HG03520 (cell line): ENCODE data around the gene TPST1.
"Not testable (repeated sequence)": the region's sequence is repeated elsewhere in the genome, so short reads cannot be mapped to it uniquely, and the experiment has no call there.

Experiments used
- ATAC-seq: cut with Tn5 transposase; IDR thresholded peaks from one replicate; pipeline ENCODE4 v1.9.1; 2021; ENCODE audit warnings: mild to moderate bottlenecking, moderate library complexity; ENCODE audit not compliant: unreplicated experiment

Gene TPST1

GRCh38 chr7:66324985-66325384, 119.9 kb downstream of the TPST1 start:
- not testable (repeated sequence) for ATAC-seq

GRCh38 chr7:66326501-66327215, 121.5 kb downstream of the TPST1 start:
- ATAC-seq, result no peak

DNA sequence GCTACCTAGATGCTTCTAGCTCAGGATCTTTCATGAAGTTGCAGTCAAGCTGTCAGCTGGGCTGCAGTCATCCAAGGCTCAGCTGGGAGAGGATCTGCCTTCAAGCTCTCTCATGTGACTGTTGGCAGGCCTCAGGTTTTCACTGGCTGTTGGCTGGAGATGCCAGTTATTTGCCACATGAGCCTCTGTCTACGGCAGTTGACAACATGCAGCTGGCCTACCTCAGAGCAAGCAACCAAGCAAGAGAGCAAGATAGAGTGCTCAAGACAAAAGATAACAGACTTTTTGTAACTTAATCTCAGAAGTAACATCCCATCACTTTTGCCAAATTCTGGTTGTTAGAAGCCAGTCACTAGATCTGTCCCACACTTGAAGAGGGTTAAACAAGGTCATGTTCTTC, 125.8 kb downstream of the TPST1 start:
- ATAC-seq, result no peak

GRCh38 chr7:66331883-66332282, 126.7 kb downstream of the TPST1 start:
- ATAC-seq, result no peak

DNA sequence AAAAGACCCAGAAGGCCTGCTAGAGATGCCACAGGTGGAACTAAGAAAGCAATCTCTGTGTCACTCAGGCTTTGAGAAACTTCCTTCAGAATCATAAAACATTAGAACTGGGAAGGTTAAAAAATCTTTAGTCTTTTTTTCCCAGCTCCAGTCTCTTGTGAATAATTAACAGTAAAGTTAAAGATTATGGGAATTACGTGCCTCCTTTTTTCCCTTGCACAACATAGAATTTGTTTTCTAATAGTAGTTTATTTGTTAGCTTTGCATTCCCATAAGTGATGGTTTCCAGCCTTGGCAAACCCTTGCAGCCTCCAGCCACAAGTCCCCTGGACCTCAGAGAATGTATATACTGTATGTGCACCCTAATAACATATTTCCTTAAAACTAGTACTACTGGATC, 128.3 kb downstream of the TPST1 start:
- ATAC-seq, result no peak

DNA sequence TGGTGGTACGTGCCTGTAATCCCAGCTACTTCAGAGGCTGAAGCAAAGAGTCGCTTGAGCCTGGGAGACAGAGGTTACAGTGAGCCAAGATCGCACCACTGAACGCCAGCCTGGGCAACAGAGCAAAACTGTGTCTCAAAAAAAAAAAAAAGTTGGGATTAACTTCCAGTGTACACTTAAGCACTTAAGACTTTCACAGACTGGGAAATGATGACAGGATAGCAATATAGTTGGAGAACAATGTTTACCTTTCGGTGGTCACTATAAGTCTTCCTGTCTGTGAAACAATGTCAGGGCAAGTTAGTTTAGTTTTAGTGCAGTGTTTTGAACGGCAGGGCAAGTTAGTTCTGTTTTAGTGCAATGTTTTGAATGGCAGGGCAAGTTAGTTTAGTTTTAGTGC, 130.2 kb downstream of the TPST1 start:
- no peak for ATAC-seq

- ATAC-seq, result no peak
These were observed 131.6 kb downstream of the TPST1 start for GRCh38 chr7:66336760-66337159.

DNA sequence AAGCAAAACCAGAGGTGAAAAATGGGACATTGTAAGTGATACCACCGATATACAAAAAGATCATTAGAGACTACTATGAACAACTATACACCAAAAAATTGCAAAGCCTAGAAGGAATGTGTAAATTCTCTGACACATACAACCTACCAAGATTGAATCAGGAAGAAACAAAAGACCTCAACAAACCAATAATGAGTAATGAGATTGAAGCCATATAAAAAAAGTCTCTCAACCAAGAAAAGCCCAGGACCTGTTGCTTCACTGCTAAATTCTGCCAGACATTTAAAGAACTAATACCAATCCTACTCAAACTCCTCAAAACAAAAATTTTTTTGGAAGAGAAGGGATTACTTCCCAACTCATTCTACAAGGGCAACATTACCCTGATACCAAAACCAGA, 134.0 kb downstream of the TPST1 start:
- no peak for ATAC-seq

DNA sequence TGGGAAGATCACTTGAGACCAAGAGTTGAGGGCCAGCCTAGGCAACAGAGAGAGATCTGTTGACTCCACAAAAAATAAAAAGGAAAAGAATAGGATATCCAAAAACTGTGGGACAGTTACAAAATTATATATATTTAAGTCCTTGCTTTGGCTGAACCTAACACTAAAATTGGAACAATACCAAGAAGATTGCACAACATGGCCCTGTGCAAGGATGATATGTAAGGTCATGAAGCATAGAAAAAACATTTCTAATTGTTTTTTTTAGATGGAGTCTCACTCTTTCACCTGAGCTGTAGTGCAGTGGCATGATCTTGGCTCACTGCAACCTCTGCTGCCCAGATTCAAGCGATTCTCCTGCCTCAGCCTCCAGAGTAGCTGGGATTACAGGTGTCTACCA, 139.0 kb downstream of the TPST1 start:
- ATAC-seq, result no peak

DNA sequence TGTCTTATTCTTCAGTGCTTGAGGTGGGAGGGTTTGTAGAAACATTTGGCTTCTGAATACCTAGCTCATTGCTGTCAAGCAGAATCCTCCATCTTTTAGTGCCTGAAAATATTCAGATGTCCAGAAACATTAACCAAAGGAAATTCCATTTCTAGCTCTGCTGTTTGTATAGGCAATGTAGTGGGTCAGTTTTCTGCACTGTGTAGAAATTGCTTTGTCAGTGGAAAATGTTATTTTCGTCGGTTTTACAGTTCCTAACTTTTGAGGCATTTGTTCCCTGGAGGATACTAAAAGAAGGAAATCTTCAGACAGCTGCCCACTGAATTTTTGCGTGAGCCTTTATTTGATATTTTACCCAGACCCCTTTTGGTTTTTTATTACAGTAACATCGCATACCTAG, 143.4 kb downstream of the TPST1 start:
- ATAC-seq, result no peak

DNA sequence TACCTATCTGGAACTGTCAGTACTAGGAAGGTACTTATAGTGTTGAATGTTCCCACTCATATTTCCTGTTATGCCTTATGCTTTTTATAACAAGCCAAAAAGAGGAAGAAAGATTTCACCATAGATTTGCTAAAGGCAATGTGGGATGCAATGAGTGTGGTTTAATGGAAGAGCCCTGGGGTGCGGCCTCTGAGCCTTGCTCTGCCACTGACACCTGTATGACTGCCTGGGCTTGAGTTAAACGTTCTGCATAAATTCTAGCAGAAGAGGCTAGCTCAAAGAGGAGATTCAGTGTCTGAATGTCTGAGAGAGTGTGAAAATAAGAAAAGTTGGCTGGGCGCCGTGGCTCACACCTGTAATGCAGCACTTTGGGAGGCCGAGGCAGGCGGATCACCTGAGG, 143.8 kb downstream of the TPST1 start:
- ATAC-seq, result no peak

- no peak for ATAC-seq
These were observed 146.9 kb downstream of the TPST1 start for GRCh38 chr7:66352071-66352470.

DNA sequence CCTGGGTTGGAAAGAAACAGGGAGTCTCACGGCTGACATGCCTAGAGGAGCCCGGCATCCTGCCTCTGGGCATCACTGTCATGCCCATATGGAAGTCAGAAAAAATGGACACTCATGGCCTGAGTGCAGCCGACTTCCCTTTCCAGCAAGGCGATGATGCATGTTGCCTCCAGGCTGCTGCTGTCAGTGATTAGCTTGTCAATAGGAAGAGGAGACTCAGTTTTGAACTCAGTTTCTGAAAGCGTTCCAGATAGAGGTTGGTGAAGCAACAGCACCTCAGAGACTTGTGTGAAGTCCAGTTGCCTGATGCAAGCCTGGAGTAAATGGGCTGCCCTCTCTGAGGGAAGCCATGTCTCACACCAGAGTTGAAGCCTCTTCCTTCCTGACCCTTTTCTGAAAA, 148.4 kb downstream of the TPST1 start:
- ATAC-seq, result no peak

DNA sequence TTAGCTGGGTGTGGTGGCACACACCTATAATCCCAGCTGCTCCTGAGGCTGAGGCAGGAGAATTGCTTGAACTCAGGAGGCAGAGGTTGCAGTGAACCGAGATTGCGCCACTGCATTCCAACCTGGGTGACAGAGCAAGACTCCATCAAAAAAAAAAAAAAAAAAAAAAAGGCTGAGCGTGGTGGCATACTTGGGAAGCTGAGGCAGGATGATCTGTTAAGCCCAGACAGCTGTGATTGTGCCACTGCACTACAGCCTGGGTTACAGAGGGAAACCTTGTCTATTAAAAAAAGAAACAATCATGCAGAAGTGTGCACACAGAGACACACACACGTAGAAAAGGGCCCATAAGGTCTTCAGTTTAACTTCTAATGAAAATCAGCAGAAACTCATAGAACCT, 150.6 kb downstream of the TPST1 start:
- ATAC-seq, result no peak

DNA sequence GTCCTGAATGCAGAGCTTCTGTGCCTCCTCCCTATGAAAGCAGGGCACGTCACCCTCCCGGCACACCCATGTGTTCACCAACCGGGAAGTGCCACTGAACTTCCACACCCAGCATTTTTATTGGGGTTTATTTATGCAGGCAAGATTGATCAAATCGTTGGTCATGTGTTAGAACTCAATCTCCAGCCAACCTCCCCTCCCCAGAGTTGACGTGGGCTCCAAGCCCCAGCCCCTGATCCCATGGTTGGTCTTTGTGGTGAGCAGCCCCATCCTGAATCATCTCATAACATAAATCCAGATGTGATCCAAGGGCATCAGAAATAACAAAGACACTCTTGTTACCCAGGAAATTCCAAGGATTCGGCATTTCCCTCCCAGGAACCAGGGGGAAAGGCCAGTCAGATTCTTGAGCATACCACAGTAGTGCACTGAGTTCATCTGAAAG, 151.2 kb downstream of the TPST1 start:
- ATAC-seq, result no peak

GRCh38 chr7:66357087-66357486, 152.0 kb downstream of the TPST1 start:
- no peak for ATAC-seq

- ATAC-seq, result no peak
These were observed 154.6 kb downstream of the TPST1 start for GRCh38 chr7:66359656-66360211.

GRCh38 chr7:66362136-66362535, 157.0 kb downstream of the TPST1 start:
- ATAC-seq, result no peak

GRCh38 chr7:66363635-66364034, 158.5 kb downstream of the TPST1 start:
- ATAC-seq, result no peak

DNA sequence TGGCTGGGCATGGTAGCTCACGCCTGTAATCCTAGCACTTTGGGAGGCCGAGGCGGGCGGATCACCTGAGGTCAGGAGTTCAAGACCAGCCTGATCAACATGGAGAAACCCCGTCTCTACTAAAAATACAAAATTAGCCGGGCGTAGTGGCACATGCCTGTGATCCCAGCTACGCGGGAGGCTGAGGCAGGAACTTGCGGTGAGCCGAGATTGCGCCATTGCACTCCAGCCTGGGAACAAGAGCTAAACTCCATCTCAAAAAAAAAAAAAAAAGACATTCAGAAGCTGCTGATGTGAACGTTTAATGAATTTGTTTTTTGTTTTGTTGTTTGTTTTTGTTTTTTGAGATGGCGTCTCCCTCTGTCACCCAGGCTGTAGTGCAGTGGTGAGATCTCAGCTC, 159.9 kb downstream of the TPST1 start:
- not testable (repeated sequence) for ATAC-seq

GRCh38 chr7:66371096-66371824, 166.1 kb downstream of the TPST1 start:
- ATAC-seq, result no peak

DNA sequence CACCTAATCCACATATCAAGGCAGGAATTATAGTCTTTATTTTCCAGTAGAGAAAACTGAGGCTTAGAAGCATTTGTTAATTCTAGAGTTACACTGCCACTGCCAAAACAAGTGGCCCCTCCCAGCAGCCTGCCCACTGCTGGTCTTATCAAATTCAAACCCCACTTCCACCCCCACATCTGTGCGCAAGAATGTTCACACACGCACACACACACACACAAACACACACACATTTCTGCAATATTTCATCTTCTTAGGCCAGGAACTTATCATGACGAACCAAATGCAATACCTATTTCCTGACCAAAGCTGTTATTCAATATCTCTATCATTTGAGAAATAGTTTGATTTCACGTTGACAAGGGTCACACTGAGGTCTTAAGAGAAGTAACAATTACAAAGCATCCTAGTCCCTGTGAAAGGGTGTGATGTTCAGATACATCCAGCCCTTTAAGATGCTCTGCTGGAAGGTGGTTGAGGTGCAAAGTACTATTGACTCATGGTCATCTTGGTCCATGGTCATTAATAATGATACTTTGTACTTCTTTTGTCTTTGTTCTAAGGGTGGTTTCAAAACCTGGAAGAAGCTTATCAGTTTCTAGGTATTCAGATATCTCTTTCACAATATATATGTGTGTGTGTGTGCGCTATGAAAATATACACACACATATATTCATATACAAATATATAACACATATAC, 169.2 kb downstream of the TPST1 start:
- not testable (repeated sequence) for ATAC-seq
